Activated CD8-positive, alpha-beta T cell treated with anti-CD3 and anti-CD28 coated beads, Interleukin-2, amount 10 ng/mL, durations not matched to agents 7 days and 5 days (primary cell): Measurements from ENCODE around the gene MED12L. TPM values are rescaled to one million over a fixed set of nuclear protein-coding genes. Genes with fewer than 3 reads are reported as not detected.

Source experiments
- ATAC-seq: fragments of 150-1000 bp; cut with Tn5 transposase; one replicate; pipeline ENCODE4 v1.10.0; 2021; ENCODE audit warnings: moderate library complexity
- CTCF ChIA-PET: fragments of 350-600 bp; sonication (Branson Sonifier 250); formaldehyde crosslinking; loops from one replicate; lab custom pipeline; 2021; ENCODE audit warnings: antibody characterized with exemption; lab: Charles Lee
- POLR2A ChIA-PET: fragments of 350-600 bp; sonication (Branson Sonifier 250); formaldehyde crosslinking; loops from one replicate; lab custom pipeline; 2021; ENCODE audit warnings: antibody characterized with exemption; lab: Charles Lee
- DNase-seq: peaks from one replicate; pipeline ENCODE4 v3.0.0-alpha.2; 2020
- H3K27ac Mint-ChIP-seq: one replicate; pipeline ENCODE4 v1.8.0; 2021; ENCODE audit warnings: mild to moderate bottlenecking, mixed read lengths
- H3K27me3 Mint-ChIP-seq: one replicate; pipeline ENCODE4 v1.8.0; 2021; ENCODE audit warnings: low read depth, mixed read lengths
- H3K36me3 Mint-ChIP-seq: one replicate; pipeline ENCODE4 v1.8.0; 2021; ENCODE audit warnings: low read depth, mixed read lengths
- H3K4me1 Mint-ChIP-seq: one replicate; pipeline ENCODE4 v1.8.0; 2021; ENCODE audit warnings: low read depth, mixed read lengths
- H3K4me3 Mint-ChIP-seq: one replicate; pipeline ENCODE4 v1.8.0; 2021; ENCODE audit warnings: mild to moderate bottlenecking, mixed read lengths
- H3K9me3 Mint-ChIP-seq: one replicate; pipeline ENCODE4 v1.8.0; 2022; ENCODE audit warnings: mixed read lengths; ENCODE audit not compliant: insufficient read depth
- total RNA-seq, 2 experiments: library from RNA; stranded (reverse); gene quantifications; one replicate each; pipeline ENCODE4 v1.2.3, GENCODE V29; 2021

The MED12L gene
- total RNA-seq, 2 experiments from 2014 or later: 0.76 to 0.79 TPM

DNA sequence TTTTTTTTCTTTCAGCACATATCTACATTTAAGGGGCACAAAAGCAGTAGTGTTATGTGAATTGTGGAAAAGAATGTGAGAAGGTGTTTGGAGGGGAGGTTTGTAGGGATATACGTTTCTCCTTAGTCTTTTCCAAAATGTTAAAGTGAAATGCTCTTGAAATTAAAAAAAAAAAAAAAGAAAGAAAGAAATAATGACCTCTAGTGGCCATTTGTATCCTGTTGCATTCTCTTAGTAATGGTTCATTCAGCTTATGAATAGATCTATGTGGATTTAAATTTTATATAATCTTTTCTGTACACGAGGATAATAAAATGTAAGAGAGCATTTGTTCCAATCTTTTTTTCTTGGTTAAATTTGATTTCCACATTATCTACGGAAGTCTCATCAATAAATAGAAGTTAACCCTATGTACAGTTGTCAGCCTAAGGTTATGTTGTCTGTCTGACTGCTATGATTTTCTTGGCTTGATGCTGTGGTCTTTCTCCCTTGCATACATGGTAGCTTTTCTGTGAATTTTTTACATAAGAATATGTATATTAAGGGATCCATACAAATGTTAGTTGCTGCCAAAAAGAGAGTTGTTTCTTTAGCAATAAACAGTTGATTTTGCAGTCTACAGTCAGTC lies 242.2 kb downstream of the MED12L start:
- ATAC-seq (no peak), DNase-seq (no peak)
- H3K4me3 Mint-ChIP-seq: no peak overlapping the region
- H3K27me3 Mint-ChIP-seq: peaks cover 4% of the 10 kb centered on the region
- CTCF ChIA-PET: interaction anchor here (0.8 to 5.0 kb wide), 25 partner anchors 9 to 186 kb away, joined by 3 to 32 read pairs (median 4); partner anchors contain the start of gene GPR87
- peaks cover 8% of the 10 kb centered on the region for H3K4me1 Mint-ChIP-seq
- H3K36me3 Mint-ChIP-seq: no peaks in the 10 kb centered on the region
- H3K27ac Mint-ChIP-seq: no peak overlapping the region
- H3K9me3 Mint-ChIP-seq: no peaks in the 10 kb centered on the region
- POLR2A ChIA-PET: interaction anchor here (0.5 kb wide), 1 partner anchor 1470 kb away, joined by 5 read pairs; no protein-coding TSS in a partner anchor

DNA sequence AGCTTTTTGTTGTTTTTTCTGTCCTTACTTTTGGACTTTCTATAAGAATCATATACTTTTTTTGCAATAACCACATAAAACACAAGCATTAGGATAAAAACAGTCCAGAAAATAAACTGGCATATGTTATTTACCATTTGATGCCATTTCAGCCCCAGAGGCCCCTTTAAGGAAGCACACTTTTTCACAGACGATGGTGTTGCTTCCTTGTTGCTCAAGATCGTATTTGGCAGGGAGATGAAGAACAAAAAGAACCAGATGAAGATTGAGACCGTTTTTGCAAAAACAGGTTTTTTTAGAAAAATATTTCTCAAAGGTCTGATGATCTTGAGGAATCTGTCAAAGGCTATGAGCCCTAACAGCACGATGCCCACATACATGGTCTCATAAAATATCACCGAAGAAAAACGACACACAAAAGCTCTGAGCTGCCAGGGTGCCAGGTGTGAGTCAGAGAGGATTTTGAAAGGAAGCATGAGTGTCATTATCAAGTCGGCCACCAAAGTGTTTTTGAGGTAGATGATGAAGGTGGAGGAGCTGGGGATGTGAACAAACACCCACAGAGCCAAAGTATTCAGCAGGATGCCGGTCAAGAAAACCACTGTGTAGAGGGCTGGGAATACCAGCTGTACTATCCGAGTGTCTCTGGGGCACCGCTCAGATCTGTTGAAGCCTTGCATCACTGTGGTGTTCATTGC lies 243.0 kb downstream of the MED12L start:
- peak; percentile 70 for ATAC-seq
- Mint-ChIP-seq H3K4me1 (peaks cover 11% of the 10 kb centered on the region), H3K36me3 (no peaks in the 10 kb centered on the region), H3K27ac (no peak overlapping the region), H3K9me3 (no peaks in the 10 kb centered on the region), H3K4me3 (peak overlapping the region; percentile 51), H3K27me3 (peaks cover 4% of the 10 kb centered on the region)
- POLR2A ChIA-PET: interaction anchor here (0.5 kb wide), 1 partner anchor 1469 kb away, joined by 5 read pairs; no protein-coding TSS in a partner anchor
- CTCF ChIA-PET: interaction anchor here (0.7 to 5.0 kb wide), 26 partner anchors 10 to 186 kb away, joined by 3 to 32 read pairs (median 4); partner anchors contain the start of genes GPR87 and P2RY14
- peak; percentile 42 for DNase-seq

DNA sequence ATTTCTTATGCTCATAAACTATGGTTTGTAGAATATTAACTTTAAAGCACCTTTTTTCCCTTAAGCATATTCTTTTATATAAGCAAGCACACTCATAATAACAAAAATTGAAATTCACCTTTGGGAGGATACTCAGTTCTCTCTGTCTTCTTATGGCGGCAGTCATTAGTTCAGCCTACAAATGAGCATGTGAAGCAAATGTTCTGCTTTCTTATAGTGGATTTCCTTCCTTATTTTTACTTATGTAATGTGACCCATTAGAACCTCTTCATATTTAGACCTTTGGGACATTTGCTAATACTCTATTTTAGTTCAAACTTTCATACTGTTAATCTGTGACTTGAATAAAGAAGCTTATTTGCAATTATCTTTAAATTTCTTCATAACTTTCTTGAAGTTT lies 243.9 kb downstream of the MED12L start, which contains the start of gene P2RY13:
TSS of gene P2RY13 (minus strand) at position 187 of the 400 bp plus-strand sequence. CDS start at position 166, 21 bp downstream.
- peaks cover 11% of the 10 kb centered on the region for H3K4me1 Mint-ChIP-seq
- no peaks in the 10 kb centered on the region for H3K36me3 Mint-ChIP-seq
- H3K9me3 Mint-ChIP-seq: no peaks in the 10 kb centered on the region
- peak within 1 kb of the TSS; percentile 51 for H3K4me3 Mint-ChIP-seq
- H3K27ac Mint-ChIP-seq: no peak within 1 kb of the TSS
- DNase-seq (no peak), ATAC-seq (no peak)
- H3K27me3 Mint-ChIP-seq: peaks cover 4% of the 10 kb centered on the region
- CTCF ChIA-PET: interaction anchor here (1.7 to 5.0 kb wide), 6 partner anchors 13 to 110 kb away, joined by 6 to 32 read pairs (median 6); partner anchors contain the start of gene GPR87
- POLR2A ChIA-PET: no interaction called here

DNA sequence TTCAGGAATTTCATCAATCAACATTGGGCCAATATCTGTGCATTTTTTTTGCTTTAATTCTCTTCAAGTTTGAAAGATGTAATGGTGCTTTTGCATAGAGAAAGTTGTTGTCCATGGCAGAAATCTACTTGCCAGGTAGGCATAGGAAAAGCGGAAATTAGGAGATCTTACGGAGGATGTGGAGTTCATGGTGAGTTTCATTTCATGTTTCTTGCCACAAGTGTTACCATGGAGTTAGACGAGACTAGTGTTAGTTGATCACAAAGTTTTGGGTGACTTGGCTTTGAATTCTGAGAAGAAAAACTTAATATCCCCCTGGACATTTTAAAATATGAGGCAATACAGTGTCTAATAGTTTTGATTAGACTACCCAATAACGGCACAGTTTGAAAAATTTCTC lies 244.9 kb downstream of the MED12L start:
- H3K36me3 Mint-ChIP-seq: no peaks in the 10 kb centered on the region
- CTCF ChIA-PET: no interaction called here
- peaks cover 11% of the 10 kb centered on the region for H3K4me1 Mint-ChIP-seq
- H3K9me3 Mint-ChIP-seq: no peaks in the 10 kb centered on the region
- H3K27ac Mint-ChIP-seq: no peak overlapping the region
- ATAC-seq (no peak), DNase-seq (no peak)
- peaks cover 7% of the 10 kb centered on the region for H3K27me3 Mint-ChIP-seq
- POLR2A ChIA-PET: no interaction called here
- no peak overlapping the region for H3K4me3 Mint-ChIP-seq

DNA sequence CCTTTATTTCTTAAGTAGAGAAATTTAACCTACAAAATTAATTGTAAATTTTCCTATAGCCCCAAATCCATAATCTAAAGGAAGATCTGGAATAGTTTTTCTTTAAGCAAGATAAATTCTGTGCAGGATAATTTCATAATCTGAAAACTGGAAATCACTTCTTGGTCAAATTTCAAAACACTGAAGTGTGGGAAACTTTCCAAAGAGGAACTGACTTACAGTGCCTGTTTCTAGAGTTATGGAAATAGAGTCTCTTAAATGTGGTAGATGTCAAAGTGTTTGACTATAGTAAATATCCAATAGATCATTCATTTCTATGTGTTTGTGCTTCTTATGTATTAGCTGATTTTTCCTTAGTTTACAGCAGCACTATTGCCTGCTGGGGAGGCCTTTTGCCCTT lies 245.4 kb downstream of the MED12L start:
- no peaks in the 10 kb centered on the region for H3K9me3 Mint-ChIP-seq
- ATAC-seq (no peak), DNase-seq (no peak)
- no peak overlapping the region for H3K4me3 Mint-ChIP-seq
- no peaks in the 10 kb centered on the region for H3K36me3 Mint-ChIP-seq
- peaks cover 11% of the 10 kb centered on the region for H3K4me1 Mint-ChIP-seq
- H3K27me3 Mint-ChIP-seq: peaks cover 7% of the 10 kb centered on the region
- CTCF ChIA-PET: no interaction called here
- no peak overlapping the region for H3K27ac Mint-ChIP-seq
- POLR2A ChIA-PET: no interaction called here

DNA sequence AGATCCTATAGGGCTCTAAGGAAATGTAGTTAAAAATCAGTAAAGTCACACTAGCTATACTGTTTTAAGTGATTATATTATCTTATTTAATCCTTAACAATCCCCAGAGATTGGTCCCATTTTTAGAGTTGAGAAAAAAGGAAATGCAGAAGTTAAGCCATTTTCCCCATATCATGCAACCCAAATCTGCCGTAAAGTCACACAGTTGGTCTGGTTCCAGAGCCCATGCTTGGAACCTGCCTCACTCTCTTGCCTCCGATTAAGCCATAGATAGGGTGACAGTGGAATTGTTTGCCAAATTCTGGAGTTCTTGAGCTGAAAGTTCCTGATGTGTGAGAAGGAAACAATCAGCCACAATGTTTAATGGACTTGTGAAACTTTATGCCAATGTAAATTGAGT lies 246.2 kb downstream of the MED12L start:
- ChIA-PET POLR2A (no interaction called here), CTCF (interaction anchor here (1.1 to 1.4 kb wide), 3 partner anchors 15 to 164 kb away, joined by 4 to 5 read pairs (median 4); partner anchors contain the start of gene GPR87)
- Mint-ChIP-seq H3K27me3 (peaks cover 8% of the 10 kb centered on the region), H3K9me3 (no peaks in the 10 kb centered on the region), H3K4me3 (no peak overlapping the region), H3K27ac (no peak overlapping the region), H3K36me3 (no peaks in the 10 kb centered on the region), H3K4me1 (peaks cover 11% of the 10 kb centered on the region)
- DNase-seq (no peak), ATAC-seq (no peak)

DNA sequence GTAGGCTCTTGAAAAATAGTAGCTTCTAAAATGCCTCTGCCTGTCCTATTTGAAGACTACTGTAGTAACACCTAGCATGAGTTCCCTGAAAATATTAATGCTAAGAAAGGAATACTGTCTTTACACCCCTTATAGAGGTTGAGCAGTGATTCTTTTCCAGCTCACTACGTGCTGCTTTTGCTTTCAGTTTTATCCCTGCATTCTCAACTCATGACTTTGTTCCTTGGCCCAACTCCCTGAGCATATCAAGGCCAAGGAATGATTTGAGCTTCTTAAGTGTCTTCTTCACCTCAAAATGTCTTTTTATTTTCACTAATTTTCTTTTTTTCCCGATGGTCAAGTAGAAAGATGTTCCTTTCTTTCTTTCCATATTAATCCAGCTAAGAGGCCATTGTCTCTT lies 260.4 kb downstream of the MED12L start:
- ChIA-PET CTCF (interaction anchor here (0.7 kb wide), 1 partner anchor 18 kb away, joined by 4 read pairs; no protein-coding TSS in a partner anchor), POLR2A (no interaction called here)
- no peak for DNase-seq
- Mint-ChIP-seq H3K27ac (no peak overlapping the region), H3K27me3 (peaks cover 27% of the 10 kb centered on the region), H3K4me1 (no peaks in the 10 kb centered on the region), H3K36me3 (no peaks in the 10 kb centered on the region), H3K9me3 (no peaks in the 10 kb centered on the region), H3K4me3 (no peak overlapping the region)
- no peak for ATAC-seq

DNA sequence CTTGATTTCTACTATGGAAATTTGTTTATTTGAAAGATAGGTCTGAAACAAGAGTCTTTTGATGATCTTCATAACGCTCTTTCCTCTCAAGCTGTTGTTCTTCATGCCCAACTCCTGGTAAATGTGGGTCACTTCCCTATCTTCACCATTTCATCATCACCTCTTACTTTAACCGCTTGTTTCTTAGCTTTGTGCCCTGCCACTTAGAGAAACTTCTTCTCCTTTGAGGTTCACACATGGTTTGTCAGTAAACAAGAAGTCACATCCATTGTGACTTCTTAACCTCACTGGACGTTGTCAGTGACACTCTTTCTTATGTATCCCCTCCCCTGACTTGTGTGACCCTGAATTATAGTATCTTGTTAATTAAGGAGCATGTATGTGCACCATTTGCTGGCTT lies 260.8 kb downstream of the MED12L start:
- H3K36me3 Mint-ChIP-seq: no peaks in the 10 kb centered on the region
- H3K27ac Mint-ChIP-seq: no peak overlapping the region
- no peaks in the 10 kb centered on the region for H3K9me3 Mint-ChIP-seq
- H3K4me1 Mint-ChIP-seq: peaks cover 2% of the 10 kb centered on the region
- peaks cover 24% of the 10 kb centered on the region for H3K27me3 Mint-ChIP-seq
- POLR2A ChIA-PET: no interaction called here
- H3K4me3 Mint-ChIP-seq: no peak overlapping the region
- no peak for ATAC-seq
- CTCF ChIA-PET: interaction anchor here (0.7 kb wide), 1 partner anchor 18 kb away, joined by 4 read pairs; no protein-coding TSS in a partner anchor
- DNase-seq: no peak

DNA sequence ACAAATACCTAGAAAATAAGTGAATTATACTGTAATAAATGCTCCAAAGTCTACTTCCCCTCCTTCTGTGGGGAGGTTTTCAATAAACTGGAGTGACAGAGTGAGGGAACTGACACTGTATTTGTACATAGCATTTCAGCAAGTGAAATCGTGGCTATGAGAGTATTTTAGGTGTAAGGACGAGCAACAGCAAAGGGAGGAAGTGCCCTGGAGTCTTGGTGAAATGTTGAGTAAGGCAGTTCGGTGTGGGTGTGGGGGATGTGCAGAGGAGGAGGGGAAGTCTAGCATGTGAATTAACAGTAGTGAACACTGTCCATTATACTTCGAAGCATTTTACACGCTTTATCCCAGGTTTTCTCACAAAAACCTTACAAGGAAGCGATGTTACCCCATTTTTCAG lies 262.0 kb downstream of the MED12L start:
- DNase-seq (no peak), ATAC-seq (no peak)
- H3K36me3 Mint-ChIP-seq: no peaks in the 10 kb centered on the region
- ChIA-PET CTCF (no interaction called here), POLR2A (interaction anchor here (0.5 kb wide), 1 partner anchor 20 kb away, joined by 3 read pairs; no protein-coding TSS in a partner anchor)
- H3K27me3 Mint-ChIP-seq: peaks cover 24% of the 10 kb centered on the region
- H3K4me1 Mint-ChIP-seq: peaks cover 10% of the 10 kb centered on the region
- H3K27ac Mint-ChIP-seq: no peak overlapping the region
- no peak overlapping the region for H3K4me3 Mint-ChIP-seq
- no peaks in the 10 kb centered on the region for H3K9me3 Mint-ChIP-seq

DNA sequence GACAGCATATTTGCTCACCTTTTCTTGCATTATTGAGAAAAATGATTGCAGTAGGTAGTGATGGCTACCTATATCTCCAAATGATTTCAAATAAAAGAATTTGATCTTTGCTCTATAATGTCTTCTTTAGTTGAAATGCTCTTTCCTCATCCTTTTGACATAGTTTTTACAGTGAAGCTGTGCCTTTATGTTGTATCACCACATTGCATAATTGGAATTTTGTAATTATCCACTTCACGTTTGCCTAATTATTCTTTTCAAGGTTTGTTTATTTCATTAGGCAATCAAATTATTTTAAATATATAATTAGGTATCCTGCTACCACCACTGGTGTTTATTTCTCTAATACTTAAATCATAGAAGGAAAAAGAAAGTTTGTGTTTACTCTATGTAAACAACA lies 265.2 kb downstream of the MED12L start:
- Mint-ChIP-seq H3K9me3 (no peaks in the 10 kb centered on the region), H3K27me3 (peaks cover 19% of the 10 kb centered on the region), H3K4me3 (no peak overlapping the region), H3K36me3 (no peaks in the 10 kb centered on the region), H3K4me1 (peaks cover 10% of the 10 kb centered on the region), H3K27ac (no peak overlapping the region)
- ATAC-seq: no peak
- ChIA-PET CTCF (no interaction called here), POLR2A (no interaction called here)
- no peak for DNase-seq

DNA sequence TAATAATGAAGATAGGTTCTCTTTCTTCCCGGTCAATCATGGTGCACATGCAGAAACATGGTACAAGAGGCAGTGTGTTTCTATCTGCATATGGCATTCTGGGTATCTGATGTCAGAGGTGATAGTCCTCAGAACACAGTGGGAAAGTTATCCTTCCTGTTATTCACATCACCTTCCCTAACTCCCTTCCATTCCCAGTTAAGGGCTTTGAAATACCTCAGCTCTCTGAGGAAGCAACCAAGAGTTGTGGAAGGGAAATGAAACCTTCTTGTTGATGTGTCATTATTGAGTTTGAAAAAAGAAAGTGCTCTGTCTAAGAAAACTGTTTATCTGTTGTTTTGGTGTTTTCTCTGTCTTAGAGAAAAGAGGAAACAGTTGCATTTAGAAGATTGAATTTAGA lies 265.8 kb downstream of the MED12L start:
- POLR2A ChIA-PET: no interaction called here
- no peak for ATAC-seq
- Mint-ChIP-seq H3K36me3 (no peaks in the 10 kb centered on the region), H3K4me3 (no peak overlapping the region), H3K27ac (no peak overlapping the region), H3K9me3 (no peaks in the 10 kb centered on the region), H3K4me1 (peaks cover 10% of the 10 kb centered on the region), H3K27me3 (peaks cover 18% of the 10 kb centered on the region)
- DNase-seq: no peak
- CTCF ChIA-PET: no interaction called here

DNA sequence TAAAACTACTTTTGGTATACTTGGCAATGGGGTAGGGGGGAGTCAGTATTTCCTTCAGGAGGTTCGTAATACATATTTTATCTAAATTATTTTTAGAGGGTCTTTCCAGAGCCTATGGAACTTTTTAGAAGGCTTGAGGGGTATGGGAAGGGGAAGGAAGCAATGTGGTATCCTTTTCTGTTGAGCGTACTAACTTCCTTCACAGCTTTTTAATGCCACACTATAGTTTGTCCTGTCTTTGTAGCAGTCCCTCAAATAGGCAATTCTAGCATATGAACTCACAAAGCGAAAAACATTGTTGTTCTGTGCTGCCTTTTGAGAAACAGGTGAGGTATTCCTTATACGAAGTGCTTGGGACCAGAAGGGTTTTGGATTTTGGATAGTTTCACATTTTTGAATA lies 266.2 kb downstream of the MED12L start:
- ATAC-seq (no peak), DNase-seq (no peak)
- CTCF ChIA-PET: no interaction called here
- H3K4me1 Mint-ChIP-seq: peaks cover 10% of the 10 kb centered on the region
- POLR2A ChIA-PET: no interaction called here
- no peak overlapping the region for H3K27ac Mint-ChIP-seq
- no peaks in the 10 kb centered on the region for H3K9me3 Mint-ChIP-seq
- H3K4me3 Mint-ChIP-seq: no peak overlapping the region
- H3K27me3 Mint-ChIP-seq: peaks cover 16% of the 10 kb centered on the region
- H3K36me3 Mint-ChIP-seq: no peaks in the 10 kb centered on the region
